CD4-positive, alpha-beta T cell treated with Interleukin-15 for 4 hours (primary cell): Measurements from ENCODE around the gene DDC.
"Not testable (repeated sequence)": the region's sequence is repeated elsewhere in the genome, so short reads cannot be mapped to it uniquely, and the experiment has no call there.

ENCODE experiments used
- DNase-seq: peaks from one replicate; pipeline ENCODE4 v3.0.0-alpha.2; 2020; ENCODE audit warnings: low spot score

Gene DDC

DNA sequence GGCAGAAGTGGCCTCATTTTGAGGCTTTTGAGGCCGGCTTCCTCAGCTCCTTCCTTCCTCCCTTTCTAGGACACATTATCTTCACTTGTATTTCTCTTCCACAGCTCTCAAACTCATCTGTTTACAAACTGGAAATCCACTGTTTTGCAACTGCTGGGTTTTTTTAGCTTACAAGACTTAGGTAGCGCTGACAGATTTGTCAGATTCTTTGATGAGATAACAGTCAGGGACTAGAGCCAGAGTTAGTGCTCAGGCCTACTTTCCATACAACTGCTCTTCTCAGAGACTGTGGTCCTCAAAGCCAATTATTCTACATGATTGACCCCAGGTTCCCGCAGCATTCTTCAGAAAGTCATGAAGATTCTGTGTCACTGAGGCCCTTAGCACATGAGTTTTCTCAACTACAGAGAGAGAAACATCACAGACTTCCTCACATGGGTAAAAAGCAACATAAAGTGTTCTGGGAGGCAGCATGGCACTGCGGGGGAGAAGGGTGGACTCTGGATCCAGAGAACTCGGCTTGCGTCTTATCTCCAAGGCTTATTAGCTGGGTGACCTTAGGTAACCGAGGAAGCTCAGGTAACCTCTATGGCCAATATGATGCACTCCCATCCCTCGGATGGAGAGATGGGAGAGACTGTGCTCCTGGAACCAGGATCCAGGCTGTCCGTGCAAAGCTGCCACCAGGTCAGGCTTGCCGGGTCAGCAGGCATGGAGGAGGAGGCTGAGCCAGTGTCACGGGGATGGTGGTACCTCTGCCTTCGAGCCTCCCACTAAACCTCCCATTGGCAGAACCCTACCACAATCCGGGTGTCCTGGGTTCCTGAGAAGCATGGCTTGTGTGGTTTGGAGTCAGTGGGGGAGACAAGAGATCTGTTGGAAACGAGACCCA lies 10.5 kb downstream of the DDC start:
- DNase-seq, result no peak

DNA sequence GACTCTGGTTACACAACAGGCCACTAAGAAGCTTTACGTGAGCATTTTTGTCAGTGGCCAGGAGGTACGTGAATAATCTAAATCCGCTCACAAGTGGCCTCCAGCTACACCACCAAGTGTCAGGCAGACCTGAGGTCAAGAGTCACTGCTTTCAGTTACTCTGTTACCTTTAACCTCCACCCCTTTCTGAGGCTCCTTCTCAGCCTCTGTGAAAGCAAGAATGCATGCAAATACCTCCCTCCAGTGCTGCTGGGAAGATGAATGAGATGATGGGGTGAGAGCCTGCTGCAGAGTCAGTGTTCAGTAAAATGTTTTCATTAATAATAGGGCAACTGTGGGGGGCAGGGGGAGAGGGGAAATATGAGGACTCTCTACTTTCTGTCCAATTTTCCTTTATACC lies 11.2 kb downstream of the DDC start:
- no peak for DNase-seq

DNA sequence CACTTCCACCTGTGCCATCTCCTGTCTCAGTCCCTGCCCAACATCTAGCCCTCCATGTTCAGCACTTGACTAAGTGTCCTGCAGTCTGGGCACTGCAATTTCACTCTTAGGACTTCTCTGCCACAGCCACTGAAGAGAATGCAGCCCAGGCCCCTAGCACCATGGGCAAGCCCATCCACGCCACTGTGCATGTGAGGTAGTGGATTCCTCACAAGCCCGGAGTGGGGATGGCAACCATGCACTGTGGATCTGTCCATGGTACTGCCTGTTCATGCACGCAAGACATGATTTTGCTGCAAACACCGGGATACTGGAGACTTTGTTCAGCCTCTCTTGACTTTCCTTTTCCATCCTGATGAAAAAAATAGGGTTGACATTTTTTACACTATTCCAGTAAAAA lies 12.3 kb downstream of the DDC start:
- no peak for DNase-seq

DNA sequence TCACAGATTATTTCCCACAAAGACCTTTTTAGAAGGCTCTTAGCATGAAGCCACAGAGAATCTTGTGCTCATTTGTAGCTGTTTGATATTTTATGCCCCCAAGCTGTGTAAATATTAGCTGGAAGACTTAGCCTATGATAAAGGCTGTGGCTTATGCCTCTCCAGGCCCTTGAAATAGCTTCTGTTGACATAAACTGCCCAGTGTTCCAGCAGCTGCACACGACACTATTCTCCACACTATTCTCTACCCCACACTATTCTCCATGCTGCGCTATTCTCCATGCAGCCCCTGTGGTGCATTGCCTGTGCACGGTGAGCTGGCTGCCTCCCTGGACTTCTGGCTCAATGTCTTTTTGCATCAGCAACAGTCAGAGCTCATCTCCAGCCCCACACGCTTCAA lies 13.1 kb downstream of the DDC start:
- no peak for DNase-seq

DNA sequence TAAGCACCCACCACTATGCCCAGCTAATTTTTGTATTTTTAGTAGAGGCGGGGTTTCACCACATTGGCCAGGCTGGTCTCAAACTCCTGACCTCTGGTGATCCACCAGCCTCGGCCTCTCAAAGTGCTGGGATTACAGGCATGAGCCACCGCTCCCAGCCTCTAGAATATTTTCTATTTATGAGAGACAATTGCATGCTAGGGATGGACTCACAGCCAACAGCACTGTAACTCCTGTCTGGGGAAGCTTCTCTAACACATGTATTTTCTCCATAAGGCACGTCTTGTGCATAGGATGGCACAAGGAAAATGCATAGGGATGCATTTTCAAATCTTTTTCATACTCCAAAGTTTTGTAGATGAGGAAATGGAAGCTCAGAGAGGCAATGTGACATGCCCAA lies 19.6 kb downstream of the DDC start:
- DNase-seq, result not testable (repeated sequence)

DNA sequence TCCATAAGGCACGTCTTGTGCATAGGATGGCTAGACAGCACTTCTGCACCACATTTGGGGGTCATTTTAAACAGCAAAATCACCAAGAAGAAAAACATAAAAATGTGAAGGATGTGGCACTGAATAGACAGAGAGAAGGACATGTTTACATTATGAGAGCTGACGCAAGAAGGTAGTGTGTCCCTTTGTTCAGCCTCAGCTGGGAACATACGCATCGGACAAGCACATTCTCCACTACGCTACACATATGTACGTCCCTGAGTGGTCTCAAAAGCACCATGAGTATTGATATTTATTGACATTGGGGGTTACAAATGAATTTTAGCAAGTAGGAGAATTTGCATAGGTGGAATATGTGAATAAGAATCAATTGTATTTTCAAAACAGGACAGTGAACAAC lies 20.2 kb downstream of the DDC start:
- no peak for DNase-seq

DNA sequence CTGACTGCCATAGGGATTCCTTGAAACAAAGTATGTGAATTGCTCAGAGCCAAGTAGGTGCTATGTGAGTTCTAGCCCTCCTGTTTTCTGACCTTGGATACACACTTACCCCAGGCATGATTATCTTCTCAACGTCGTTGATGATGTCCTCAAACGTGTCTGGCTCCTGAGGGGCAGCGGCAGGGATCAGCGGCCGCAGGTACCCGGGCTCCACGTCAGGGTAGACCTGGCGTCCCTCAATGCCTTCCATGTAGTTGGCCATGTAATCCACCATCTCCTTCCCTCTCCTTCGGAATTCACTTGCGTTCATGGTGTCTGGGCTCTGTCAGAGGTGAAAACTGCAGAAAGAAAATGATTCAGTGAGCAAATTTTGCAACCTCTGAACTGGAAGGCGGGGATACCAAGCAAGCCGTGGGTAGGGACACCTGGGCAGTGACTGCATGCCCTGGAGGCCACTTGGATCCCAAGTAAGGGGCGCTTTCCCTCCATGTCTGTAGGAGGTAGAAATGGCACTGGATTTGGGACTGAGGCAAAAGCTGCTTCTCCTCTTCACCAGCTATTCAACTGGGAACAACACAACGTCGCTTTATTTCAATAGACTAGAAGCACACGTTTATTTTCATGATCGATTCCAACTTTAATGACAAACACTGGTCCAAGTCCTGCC lies 21.3 kb downstream of the DDC start:
- no peak for DNase-seq

DNA sequence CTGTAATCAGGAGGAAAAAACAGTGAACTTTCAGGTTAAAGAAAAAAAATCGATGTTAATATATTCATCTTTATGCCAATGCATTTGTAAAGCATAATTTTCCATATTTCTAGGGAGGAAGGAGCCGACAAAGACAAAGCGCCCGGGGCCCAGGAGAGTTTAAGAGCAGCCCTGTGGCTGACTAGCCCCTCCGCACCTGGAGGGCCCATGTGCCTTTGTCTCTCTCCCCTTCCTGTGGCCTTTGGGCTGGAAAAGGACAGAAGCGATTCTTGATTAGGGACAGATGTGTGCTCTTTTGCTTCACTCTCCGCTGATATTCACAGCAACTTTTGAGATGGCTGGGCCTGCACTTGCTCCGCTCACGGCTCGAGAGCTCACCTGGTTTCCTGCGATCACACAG lies 23.1 kb downstream of the DDC start:
- no peak for DNase-seq

DNA sequence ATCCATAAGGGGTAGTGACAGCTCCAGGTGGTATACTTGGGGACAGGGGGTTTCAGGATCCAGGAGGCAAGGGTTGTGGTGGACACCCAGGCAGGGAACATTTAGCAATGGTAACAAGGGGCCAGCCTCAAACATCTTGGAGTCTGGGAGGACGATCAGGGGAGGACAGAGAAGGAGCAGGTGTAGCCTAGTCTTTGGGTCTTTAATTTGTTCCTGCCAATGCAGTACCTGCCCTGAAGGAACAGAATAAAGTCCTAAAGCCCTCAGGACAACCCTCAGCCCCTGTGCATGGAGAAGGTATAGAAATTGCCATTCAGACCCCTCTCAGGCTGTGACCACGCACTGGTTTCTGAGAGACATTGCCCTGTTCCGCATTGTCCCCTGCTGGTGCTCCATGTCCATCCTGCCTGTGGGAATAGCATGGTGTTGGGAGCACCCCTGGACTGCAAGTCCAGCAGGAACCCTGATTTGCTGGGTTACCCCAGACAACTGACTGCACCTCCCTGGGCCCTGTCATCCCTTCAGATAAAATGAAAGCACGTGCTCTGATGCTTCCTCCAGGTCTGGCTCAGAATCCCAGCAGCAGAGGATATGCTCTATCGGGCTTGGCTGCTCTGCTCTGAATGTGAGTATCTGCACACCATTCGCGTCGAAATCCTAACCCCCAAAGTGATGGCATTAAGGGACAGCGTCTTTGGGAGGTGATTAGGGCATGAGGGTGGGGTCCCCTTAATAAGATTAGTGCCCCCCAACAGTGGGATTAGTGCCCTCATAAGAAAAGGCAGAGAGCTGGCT lies 24.2 kb downstream of the DDC start:
- DNase-seq, result no peak

DNA sequence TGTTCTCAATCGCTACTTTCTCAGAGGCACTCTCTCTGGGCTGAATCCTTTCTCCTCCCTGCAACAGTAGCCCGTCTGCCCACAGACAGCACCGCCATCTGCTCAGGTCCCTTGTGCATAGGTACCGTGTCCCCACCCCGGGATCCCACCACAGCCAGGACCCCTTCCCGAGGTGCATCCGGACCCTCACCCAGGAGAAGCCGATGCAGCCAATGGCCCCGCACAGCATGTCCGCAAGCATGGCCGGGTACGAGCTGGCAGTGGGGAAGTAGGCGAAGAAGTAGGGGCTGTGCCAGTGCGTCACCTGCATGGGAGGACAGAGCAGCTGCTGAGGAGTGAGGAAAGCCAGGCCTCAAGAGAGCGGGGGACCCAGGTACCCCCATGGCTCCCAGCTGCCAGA lies 25.5 kb downstream of the DDC start:
- no peak for DNase-seq

DNA sequence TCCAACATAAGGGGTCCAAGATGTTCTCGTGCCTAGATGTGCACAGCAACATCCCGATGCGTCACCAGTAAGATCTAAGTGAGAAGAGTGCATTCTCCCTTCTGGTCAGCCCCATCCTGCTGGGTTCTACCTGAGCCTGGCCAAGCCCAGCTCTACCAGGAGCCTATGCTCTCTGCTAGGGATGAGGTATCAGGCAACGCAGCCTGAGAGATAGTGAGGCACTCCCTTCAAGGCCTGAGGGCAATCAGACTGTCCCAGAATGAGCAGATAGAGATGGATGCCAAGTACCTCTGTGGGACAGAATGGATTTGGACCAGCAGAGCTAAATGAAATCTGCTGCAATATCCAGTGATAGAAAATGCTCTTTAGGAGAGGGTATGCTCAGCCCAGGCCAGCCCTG lies 26.7 kb downstream of the DDC start:
- DNase-seq, result no peak

DNA sequence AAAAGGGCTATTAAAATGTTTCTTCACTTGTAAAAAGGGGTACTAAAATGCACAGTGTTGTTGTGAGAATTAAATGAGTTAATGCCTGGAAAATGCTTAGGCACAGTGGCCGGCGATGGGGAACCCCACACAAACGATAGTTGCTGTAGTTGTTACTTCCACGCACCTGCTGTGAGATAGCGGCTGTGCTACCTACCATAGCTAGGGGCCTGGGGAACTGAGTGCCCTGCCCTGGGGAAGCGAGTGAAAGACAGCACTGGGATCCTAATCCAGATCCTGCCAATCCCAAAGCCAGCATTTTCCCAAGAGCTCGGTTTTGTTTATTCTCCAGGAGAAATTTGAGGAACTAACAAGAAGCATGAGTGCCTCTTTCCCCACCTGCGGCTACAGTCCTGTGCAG lies 27.8 kb downstream of the DDC start:
- no peak for DNase-seq

DNA sequence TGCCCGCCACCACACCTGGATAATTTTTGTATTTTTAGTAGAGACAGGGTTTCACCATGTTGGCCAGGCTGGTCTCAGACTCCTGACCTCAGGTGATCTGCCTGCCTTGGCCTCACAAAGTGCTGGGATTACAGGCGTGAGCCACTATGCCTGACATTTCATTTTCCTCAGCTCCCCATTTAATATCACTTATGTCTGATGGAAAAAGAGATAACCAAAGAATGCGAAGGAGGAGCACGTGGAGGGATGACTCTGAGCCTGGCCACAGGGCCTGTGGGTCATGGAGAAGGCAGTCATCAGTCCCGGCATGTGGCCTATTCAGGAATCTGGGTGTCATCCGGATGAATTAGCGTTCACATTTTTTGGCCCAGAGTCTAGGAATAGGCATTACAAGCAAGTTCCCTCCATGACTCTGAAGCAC lies 29.9 kb downstream of the DDC start:
- DNase-seq, result not testable (repeated sequence)

DNA sequence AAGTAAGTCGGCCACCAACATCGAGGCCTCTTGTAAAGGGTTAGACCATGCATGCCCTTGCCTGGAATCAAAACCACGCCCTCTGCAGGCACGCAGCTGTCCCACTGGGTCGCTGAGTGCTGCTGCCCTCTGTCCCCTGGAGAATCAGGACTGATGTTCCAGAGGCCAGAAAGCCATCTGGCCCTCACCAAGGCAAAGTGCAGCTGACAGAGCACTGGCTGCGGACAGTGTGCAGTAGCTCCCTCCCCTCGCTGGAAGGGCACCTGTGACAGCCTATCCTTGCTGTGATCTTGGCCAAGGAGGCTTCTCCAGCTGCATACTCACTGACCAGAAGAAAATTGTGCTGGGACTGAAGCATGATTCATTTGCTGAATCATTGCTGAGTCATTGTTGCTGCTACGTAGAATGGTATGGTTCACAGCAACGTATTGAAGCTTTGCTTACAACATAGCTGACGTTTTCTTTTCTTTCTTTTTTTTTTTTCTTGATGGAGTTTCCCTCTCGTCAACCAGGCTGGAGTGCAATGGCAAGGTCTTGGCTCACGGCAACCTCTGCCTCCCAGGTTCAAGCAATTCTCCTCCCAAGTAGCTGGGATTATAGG lies 30.4 kb downstream of the DDC start:
- DNase-seq, result no peak

DNA sequence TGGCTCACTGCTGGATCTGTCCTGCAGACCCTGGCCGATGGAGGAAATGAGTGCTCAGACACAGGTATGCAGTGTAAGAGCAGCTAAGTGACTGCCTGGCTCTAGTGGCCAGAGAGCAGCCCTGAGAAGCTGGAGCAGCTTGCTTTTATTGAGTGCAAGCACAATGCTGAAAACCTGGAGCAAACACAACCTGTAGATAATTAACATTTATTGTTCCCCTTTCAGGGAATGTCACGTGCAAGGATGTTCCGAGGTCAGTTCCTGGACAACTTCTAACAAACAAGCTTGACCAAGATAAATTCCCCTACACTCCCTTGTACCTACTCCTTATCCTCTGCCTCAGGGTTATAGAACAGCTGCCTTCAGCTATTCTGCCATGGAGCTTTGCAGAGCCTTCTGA lies 31.3 kb downstream of the DDC start:
- no peak for DNase-seq

DNA sequence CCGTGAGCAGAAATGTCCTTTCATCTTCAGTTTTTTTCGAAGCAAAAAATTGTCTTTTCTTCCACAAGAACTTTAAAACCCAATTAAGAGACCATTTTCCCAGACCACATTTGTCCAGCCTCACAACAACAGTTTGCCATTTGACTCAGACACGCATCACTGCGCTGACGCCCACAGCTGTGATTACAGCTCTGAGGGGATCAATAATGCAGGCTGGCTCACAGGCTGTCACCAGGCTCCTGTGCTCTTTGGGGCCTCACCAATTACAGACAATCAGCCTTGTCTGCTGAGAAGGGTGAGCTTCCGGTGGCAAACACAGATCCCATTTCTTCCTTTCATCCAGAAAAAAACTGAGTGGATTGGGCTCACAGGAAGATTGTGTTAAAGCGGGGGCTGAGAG lies 33.3 kb downstream of the DDC start:
- DNase-seq, result no peak

DNA sequence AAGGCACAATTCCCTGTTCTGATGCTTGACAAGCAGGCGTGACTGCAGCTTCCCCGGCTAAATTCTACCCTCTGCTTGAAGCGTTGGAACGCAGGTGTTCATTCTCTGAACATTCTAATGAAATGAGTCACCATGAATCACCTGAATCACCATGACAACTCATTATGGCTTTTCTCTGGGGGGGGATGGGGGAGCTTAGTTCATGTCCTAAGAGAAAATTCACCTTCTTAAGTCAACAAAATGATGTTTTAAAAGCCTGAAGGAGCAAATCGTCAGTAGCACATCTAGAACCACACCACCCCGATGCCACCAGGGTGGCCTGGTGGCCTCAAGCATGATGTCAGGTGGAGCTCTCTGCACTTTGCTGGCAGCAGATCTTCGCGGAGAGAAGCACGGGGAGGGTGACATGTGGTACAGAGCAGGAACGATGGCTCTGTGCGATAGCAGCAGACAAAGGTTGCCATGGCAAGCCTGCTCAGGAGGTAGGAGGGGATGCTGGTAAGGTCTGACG lies 33.7 kb downstream of the DDC start:
- peak; percentile 8 for DNase-seq

DNA sequence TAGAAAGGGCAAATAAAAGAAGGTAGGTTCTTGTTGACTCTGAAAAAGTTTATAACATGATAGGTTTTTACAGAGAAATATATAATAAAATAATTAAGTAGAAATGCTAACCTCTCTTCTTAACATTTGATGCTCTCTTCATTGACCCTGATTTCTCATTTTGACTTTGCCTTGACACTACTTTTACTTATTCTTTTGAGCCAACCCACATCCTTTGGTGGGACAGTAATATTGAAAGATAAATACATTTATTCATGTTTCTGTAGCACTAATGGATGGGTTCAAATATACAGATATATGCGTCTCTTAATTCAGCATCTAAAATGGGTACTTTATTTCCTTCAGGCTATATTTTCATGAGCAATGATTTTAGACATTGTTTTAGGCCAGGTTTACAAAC lies 34.4 kb downstream of the DDC start:
- no peak for DNase-seq

DNA sequence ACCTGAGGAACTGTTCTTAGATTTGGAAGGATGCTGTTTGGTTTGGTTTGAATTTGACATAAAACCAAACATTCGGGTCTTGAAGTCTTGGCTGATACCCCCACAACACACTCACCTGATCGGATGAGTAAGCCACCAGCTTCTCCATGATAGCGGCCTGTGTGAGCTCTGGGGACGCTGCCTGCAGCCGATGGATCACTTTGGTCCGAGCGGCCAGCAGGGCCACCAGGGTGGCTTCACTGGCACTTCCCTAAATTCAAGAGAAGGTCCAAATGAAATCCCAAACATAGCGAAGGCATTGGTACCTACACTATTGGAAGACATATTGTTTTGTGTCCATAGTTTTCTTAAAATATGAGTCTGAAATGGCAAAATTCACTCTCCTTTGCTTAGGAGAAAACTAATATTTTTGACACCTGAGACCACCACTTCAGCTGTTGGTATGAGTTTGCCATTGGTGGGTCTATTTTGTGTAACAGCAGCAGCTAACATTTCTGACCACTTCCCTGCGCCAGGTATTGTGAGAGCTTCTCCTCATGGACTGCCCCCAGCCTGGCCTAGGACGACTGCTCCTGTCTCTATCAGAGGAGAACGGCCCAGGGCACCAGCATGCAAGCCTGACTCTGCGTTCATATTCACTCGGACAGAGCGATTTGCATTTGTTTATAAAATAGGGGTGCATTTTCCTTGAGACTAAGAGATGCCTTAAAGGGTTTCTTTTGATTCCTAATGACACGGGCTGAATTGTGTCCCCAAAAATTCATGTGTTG lies 35.9 kb downstream of the DDC start:
- no peak for DNase-seq

DNA sequence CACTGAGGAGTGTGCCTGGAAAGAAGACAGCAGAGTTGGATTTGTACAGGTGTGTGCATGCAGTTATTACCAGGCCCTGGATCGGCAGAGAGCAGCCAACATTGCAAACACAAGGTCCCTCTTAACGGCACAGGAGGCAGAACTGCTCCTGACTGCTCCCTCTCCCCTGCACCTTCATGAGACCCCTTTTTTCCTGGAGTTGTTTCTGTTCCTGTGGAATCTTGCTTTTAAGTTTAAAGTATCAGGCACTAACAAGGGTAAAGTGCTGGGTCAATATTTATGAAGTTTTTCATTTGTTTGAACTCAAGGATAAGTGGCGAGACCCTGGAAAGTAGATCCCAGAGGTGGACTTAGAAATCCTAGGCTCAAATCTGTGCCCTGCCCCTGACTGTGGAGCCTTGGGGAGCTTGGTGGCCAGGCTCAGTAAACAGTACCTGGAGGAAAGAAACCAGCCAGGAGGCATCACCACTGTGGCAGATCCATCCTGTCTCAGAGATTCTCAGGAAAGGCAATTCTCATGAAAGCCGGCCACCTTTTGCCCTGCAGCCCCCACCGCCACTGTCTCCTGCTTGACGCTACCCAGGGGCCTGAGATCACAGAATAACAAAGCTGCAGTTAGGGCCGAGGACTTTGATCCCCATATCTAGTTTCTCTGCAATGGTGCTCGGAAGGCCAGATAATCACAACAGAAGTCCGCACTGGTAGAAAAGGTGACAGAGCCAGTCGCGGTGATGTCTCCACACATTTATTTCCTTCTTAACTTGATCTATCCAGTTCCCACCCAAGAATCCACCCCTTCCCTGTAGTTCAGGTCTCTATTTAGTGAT lies 36.7 kb downstream of the DDC start:
- no peak for DNase-seq

DNA sequence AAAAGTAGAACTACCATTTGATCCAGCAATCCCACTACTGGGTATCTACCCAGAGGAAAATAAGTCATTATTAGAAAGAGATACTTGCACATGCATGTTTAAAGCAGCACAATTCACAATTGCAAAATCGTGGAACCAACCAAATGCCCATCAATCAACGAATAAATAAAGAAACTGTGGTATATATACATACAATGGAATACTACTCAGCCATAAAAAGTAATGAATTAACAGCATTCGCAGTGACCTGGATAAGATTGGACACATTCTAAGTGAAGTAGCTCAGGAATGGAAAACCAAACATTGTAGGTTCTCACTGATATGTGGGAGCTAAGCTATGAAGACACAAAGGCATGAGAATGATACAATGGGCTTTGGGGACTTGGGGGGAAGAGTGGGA lies 45.9 kb downstream of the DDC start:
- not testable (repeated sequence) for DNase-seq
